Gastroesophageal sphincter (tissue), 4 donors: Measurements from ENCODE around the gene NT5DC1. TPM values are rescaled to one million over a fixed set of nuclear protein-coding genes. Genes with fewer than 3 reads are reported as not detected.

Experiments
- ATAC-seq: fragments of 150-250 bp; one replicate; pipeline ENCODE4 v1.9.1; 2016; ENCODE audit warnings: mild to moderate bottlenecking, moderate library complexity
- H3K27ac ChIP-seq, 4 donors: fragments of 200-600 bp; sonication (generic) in 3 of 4; 1 replicate in 3 of 4; 2 replicates in 1 of 4; pipeline ENCODE4 v1.5.1; 2016 to 2019
- H3K27me3 ChIP-seq: fragments of 200-600 bp; sonication (generic); one replicate; pipeline ENCODE4 v1.5.1; 2019
- H3K36me3 ChIP-seq, 2 donors: fragments of 200-600 bp; sonication (generic); one replicate each; pipeline ENCODE4 v1.5.1; 2019; ENCODE audit warnings: control low read depth in 1 of 2
- H3K4me1 ChIP-seq, 3 donors: fragments of 200-600 bp; sonication (generic); 1 replicate in 2 of 3; 2 replicates in 1 of 3; pipeline ENCODE4 v1.5.1; 2016 to 2019; ENCODE audit warnings: control low read depth in 2 of 3
- H3K4me3 ChIP-seq, 2 donors: fragments of 200-600 bp; sonication (generic); one replicate each; pipeline ENCODE4 v1.5.1; 2019; ENCODE audit warnings: mild to moderate bottlenecking in 1 of 2, moderate library complexity in 1 of 2
- H3K9me3 ChIP-seq, 3 donors: fragments of 200-600 bp; sonication (generic); one replicate each; pipeline ENCODE4 v1.5.1; 2017 to 2019; ENCODE audit warnings: control low read depth in 2 of 3
- EP300 ChIP-seq: sonication (generic); formaldehyde crosslinking; IDR thresholded peaks from one replicate; pipeline ENCODE4 v1.6.1; 2017; ENCODE audit warnings: antibody characterized with exemption, mild to moderate bottlenecking
- POLR2A ChIP-seq, 2 donors: fragments of 450-650 bp; IDR thresholded peaks; one replicate each; pipeline ENCODE4 v1.6.1; 2017; ENCODE audit warnings: antibody characterized with exemption in 2 of 2, mild to moderate bottlenecking in 2 of 2, moderate library complexity in 1 of 2
- POLR2AphosphoS5 ChIP-seq: sonication (generic); formaldehyde crosslinking; IDR thresholded peaks from one replicate; pipeline ENCODE4 v1.6.1; 2017; ENCODE audit warnings: antibody characterized with exemption
- WGBS, 2 donors: methylation state at CpG; one replicate each; pipeline ENCODE4 v1.1.5; 2018; ENCODE audit warnings: low coverage in 1 of 2; 5-methylcytosine and 5-hydroxymethylcytosine counted together
- total RNA-seq, 4 donors: library from RNA; depleted of rRNA; stranded (reverse); fragments of >200 nt; gene quantifications; one replicate each; pipeline ENCODE4 v1.1.0, GENCODE V29; 2016
- TF ChIP-seq, protein P1 (sequence below), 4 experiments: fragments of 200-600 bp in 2 of 4; fragments of 450-650 bp in 2 of 4; sonication (generic) in 1 of 4; IDR thresholded peaks; one replicate each; pipeline ENCODE4 v1.5.1; 2017 to 2019; ENCODE audit warnings: antibody characterized with exemption in 4 of 4, mild to moderate bottlenecking in 2 of 4, moderate library complexity in 2 of 4

The NT5DC1 gene
- total RNA-seq, 4 donors from 2014 or later: 7.1 to 17.4 (median 12.6) TPM

DNA sequence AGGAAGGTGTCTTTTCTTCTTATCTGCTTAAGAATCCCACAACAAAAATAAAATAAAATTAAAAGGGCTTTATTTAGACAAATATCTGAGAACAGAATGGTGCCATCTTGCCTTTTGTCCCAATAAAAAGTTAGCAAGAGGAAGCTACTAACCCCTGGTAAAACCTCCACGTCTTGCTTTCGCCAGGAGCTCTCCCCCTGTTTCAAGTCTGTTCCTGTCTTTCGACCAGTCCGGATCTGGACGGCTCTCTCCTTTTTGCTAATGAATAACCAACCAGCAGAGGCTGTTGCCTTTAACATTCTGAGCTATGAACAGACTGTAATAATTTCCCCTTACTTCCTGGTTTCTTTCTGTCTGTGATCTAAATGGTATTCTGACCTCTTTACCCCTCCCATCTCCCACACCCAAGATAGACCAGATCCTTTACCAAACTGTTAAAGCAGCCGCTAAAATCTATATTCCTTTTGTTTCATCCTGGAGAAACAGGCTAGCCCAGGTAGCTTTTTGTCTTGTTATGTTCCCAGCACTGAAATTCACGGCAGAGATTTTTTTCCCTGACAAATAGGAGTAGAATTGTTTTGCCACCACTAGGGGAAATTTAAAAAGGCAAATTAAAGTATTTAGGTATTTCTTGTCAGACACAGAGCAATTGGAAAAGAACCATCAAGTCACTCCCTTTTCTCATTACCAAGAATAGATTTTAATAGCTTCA lies 39.9 kb upstream of the NT5DC1 start, which contains the start of gene FRK:
FRK (minus strand) TSS at position 320 of the 712 bp plus-strand sequence. CDS start 580 bp downstream, outside the sequence.
- Histone ChIP-seq H3K9me3 (no peaks in the 10 kb centered on the region), H3K4me3 (peak within 1 kb of the TSS; percentile 1 to 36), H3K27me3 (no peaks in the 10 kb centered on the region), H3K36me3 (no peaks in the 10 kb centered on the region), H3K27ac (peak within 1 kb of the TSS in 3 of 4 donors; percentile 32 to 69 (median 57)), H3K4me1 (peaks cover 0 to 25% (median 0%) of the 10 kb centered on the region in 3 donors)
- peak; percentile 75 for ATAC-seq
- TF ChIP-seq EP300: no peak
- TF ChIP-seq, protein P1, sequence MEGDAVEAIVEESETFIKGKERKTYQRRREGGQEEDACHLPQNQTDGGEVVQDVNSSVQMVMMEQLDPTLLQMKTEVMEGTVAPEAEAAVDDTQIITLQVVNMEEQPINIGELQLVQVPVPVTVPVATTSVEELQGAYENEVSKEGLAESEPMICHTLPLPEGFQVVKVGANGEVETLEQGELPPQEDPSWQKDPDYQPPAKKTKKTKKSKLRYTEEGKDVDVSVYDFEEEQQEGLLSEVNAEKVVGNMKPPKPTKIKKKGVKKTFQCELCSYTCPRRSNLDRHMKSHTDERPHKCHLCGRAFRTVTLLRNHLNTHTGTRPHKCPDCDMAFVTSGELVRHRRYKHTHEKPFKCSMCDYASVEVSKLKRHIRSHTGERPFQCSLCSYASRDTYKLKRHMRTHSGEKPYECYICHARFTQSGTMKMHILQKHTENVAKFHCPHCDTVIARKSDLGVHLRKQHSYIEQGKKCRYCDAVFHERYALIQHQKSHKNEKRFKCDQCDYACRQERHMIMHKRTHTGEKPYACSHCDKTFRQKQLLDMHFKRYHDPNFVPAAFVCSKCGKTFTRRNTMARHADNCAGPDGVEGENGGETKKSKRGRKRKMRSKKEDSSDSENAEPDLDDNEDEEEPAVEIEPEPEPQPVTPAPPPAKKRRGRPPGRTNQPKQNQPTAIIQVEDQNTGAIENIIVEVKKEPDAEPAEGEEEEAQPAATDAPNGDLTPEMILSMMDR (IDR thresholded peaks at IDR 0.05): peak; percentile 16 to 36 (median 32)
- 28 to 56% methylated on average over 7 of the region's 7 CpGs for WGBS, 2 donors

DNA sequence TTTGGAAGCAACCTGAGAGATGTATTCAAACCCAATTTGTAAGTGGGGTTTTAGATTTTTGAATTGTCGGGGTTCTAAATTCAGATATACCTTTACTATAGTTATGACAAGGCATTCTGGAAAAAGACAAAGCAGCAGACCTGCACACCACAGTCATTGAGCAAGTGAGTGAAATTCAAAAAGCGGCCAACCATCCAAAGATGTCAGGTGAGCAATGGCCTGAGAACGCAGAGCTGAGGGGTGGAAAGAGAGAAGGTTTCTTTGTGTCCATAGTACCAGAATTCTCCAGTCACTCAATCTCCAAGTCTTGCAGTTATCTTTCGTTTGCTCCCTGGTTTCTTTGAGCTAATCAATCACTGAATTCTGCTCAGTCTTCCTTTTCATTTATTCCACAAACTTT lies 38.2 kb upstream of the NT5DC1 start:
- Histone ChIP-seq H3K27ac (no peak overlapping the region), H3K4me3 (no peak overlapping the region), H3K36me3 (no peaks in the 10 kb centered on the region), H3K4me1 (peaks cover 0 to 25% (median 0%) of the 10 kb centered on the region in 3 donors), H3K9me3 (no peaks in the 10 kb centered on the region), H3K27me3 (no peaks in the 10 kb centered on the region)
- TF ChIP-seq, protein P1 (IDR thresholded peaks at IDR 0.05): no peak
- no peak for TF ChIP-seq EP300
- TF ChIP-seq POLR2A (IDR thresholded peaks at IDR 0.05): no peak
- WGBS, 2 donors: 83 to 89% methylated on average over 3 to 4 of the region's 4 CpGs
- ATAC-seq: no peak

DNA sequence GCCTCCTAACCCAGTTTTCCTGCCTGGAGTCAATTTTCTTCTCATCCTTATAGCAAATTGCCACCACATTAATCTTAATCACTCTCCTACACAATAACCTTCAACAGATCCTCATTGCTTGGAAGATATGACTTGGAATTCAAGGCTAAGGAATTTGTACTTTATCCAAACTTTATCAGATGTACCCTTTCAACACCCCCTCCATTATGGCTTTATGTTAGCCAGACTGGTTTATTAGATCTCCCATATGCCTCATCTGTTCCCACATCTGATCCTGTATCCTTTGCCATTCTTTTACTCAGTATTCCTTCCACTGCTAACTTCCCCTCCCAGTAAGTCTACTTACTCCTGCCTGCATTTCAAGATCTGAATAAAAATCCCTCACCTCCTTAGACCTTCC lies 36.0 kb upstream of the NT5DC1 start:
- no peaks in the 10 kb centered on the region for H3K36me3 ChIP-seq
- H3K4me1 ChIP-seq: peaks cover 0 to 22% (median 0%) of the 10 kb centered on the region in 3 donors
- no peak for ATAC-seq
- no peaks in the 10 kb centered on the region for H3K27me3 ChIP-seq
- H3K9me3 ChIP-seq: no peaks in the 10 kb centered on the region
- no peak overlapping the region for H3K4me3 ChIP-seq
- H3K27ac ChIP-seq: no peak overlapping the region
- TF ChIP-seq, protein P1 (IDR thresholded peaks at IDR 0.05): no peak
- TF ChIP-seq POLR2AphosphoS5 (no peak), EP300 (no peak), POLR2A (IDR thresholded peaks at IDR 0.05) (no peak)

DNA sequence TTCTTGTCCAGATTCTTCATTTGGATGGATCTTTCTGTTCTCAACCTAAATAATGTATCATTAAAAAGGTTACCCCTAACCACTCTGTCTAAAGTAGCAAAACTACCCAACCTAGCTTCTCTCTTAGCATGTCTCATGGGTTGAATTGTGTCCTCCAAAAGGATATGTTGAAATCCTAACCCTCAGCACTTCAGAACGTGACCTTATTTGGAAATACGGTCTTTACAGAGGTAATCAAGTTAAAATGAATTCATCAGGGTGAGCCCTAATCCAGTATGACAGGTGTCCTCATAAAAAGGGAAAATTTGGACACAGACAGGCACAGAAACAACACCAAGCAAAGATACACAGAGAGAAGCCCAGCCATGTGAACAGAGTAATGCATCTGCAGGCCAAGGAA lies 33.9 kb upstream of the NT5DC1 start:
- no peak for ATAC-seq
- Histone ChIP-seq H3K9me3 (no peaks in the 10 kb centered on the region), H3K27ac (no peak overlapping the region), H3K4me1 (peaks cover 0 to 3% (median 0%) of the 10 kb centered on the region in 3 donors), H3K36me3 (no peaks in the 10 kb centered on the region), H3K27me3 (no peaks in the 10 kb centered on the region), H3K4me3 (no peak overlapping the region)
- WGBS, 2 donors: 82 to 100% methylated on average over 1 to 2 of the region's 2 CpGs
- no peak for TF ChIP-seq EP300
- TF ChIP-seq, protein P1 (IDR thresholded peaks at IDR 0.05): no peak
- no peak for TF ChIP-seq POLR2AphosphoS5
- no peak for TF ChIP-seq POLR2A (IDR thresholded peaks at IDR 0.05)

DNA sequence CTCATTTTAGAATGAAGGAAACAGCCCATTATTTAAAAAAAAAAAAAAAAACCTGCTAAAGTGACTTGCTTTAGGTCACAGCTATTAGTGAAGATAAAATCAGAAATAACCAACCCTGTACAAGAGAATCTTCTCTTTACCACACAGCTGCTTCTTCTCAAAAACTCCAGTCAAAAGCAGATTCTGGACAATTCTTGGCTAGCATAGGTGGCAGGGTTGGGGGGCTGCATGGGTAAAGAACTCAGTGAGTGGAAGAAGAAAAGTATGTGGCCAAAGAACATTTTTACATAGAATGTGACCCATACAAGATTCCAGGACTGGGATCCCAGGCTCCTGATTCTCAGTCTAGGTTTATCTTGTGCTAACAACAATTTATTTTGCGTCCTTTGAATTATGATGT lies 30.6 kb upstream of the NT5DC1 start:
- Histone ChIP-seq H3K27me3 (no peaks in the 10 kb centered on the region), H3K4me3 (no peak overlapping the region), H3K27ac (no peak overlapping the region), H3K9me3 (no peaks in the 10 kb centered on the region), H3K36me3 (no peaks in the 10 kb centered on the region), H3K4me1 (no peaks in the 10 kb centered on the region)
- TF ChIP-seq POLR2AphosphoS5 (no peak), EP300 (no peak), POLR2A (IDR thresholded peaks at IDR 0.05) (no peak)
- TF ChIP-seq, protein P1 (IDR thresholded peaks at IDR 0.05): no peak
- WGBS, 2 donors: 76 to 88% methylated on average over 1 of the region's 1 CpG
- no peak for ATAC-seq
